CD4-positive, CD25-positive, alpha-beta regulatory T cell (primary cell): ENCODE data around the gene PTH1R. TPM values are rescaled to one million over a fixed set of nuclear protein-coding genes. Genes with fewer than 3 reads are reported as not detected.
A peak's percentile ranks its signal among the peaks of the same experiment; 100 is the strongest.

Experiments used
- ATAC-seq, 2 donors: fragments of 150-1000 bp; cut with Tn5 transposase; one replicate each; pipeline ENCODE4 v1.10.0; 2021; ENCODE audit warnings: low read depth in 2 of 2, moderate number of reproducible peaks in 2 of 2, moderate library complexity in 1 of 2
- DNase-seq, 3 donors: peaks; one replicate each; pipeline versions ENCODE4 v3.0.0 to v3.0.0-alpha.2; 2012 to 2022; ENCODE audit warnings: mixed read lengths in 1 of 3
- H3K27ac ChIP-seq: one replicate; pipeline ENCODE4 v1.7.0; 2013; ENCODE audit warnings: mild to moderate bottlenecking, low read length; ENCODE audit not compliant: insufficient read depth, poor library complexity, severe bottlenecking
- H3K27me3 ChIP-seq: one replicate; pipeline ENCODE4 v1.7.0; 2013; ENCODE audit warnings: low read length; ENCODE audit not compliant: control insufficient read depth, insufficient read depth
- H3K36me3 ChIP-seq: one replicate; pipeline ENCODE4 v1.7.0; 2013; ENCODE audit warnings: mild to moderate bottlenecking, low read length, moderate library complexity; ENCODE audit not compliant: control insufficient read depth, insufficient read depth
- H3K4me1 ChIP-seq: 2 replicates; pipeline ENCODE4 v1.7.0; 2013; ENCODE audit warnings: mild to moderate bottlenecking, low read length; ENCODE audit not compliant: insufficient read depth, control insufficient read depth, poor library complexity, severe bottlenecking
- H3K4me3 ChIP-seq: one replicate; pipeline ENCODE4 v1.7.0; 2013; ENCODE audit warnings: low read depth, mild to moderate bottlenecking, low read length, moderate library complexity
- H3K9me3 ChIP-seq, 2 experiments: 1 replicate in 1 of 2; 2 replicates in 1 of 2; pipeline ENCODE4 v1.7.0; 2013; ENCODE audit warnings: low read length in 2 of 2, mild to moderate bottlenecking in 1 of 2, moderate library complexity in 1 of 2; ENCODE audit not compliant: control insufficient read depth in 2 of 2
- H3K27ac Mint-ChIP-seq, 3 donors: one replicate each; pipeline ENCODE4 v1.8.0; 2020 to 2022; ENCODE audit warnings: mild to moderate bottlenecking in 3 of 3, mixed read lengths in 3 of 3, moderate library complexity in 2 of 3
- H3K27me3 Mint-ChIP-seq: one replicate; pipeline ENCODE4 v1.8.0; 2022; ENCODE audit warnings: mild to moderate bottlenecking, mixed read lengths
- H3K36me3 Mint-ChIP-seq: one replicate; pipeline ENCODE4 v1.8.0; 2020; ENCODE audit warnings: mixed read lengths
- H3K4me1 Mint-ChIP-seq, 4 donors: one replicate each; pipeline ENCODE4 v1.8.0; 2020 to 2022; ENCODE audit warnings: mixed read lengths in 4 of 4, mild to moderate bottlenecking in 1 of 4
- H3K4me3 Mint-ChIP-seq, 4 donors: one replicate each; pipeline ENCODE4 v1.8.0; 2020 to 2022; ENCODE audit warnings: mild to moderate bottlenecking in 4 of 4, mixed read lengths in 4 of 4, moderate library complexity in 3 of 4
- H3K9me3 Mint-ChIP-seq, 7 donors: one replicate each; pipeline ENCODE4 v1.8.0; 2020 to 2022; ENCODE audit warnings: mixed read lengths in 7 of 7, mild to moderate bottlenecking in 3 of 7, moderate library complexity in 2 of 7
- polyA plus RNA-seq, 4 donors: library from polyadenylated mRNA; unstranded; fragments of 300-500 nt; fragmentation: Illumina TruSeq; gene quantifications; one replicate each; pipeline ENCODE4 v1.2.3, GENCODE V29; 2021
- total RNA-seq: library from RNA; stranded (reverse); gene quantifications from one replicate; pipeline ENCODE4 v1.2.3, GENCODE V29; 2022

Gene PTH1R
- total and polyA plus RNA-seq, 5 donors from 2014 or later = not detected

DNA sequence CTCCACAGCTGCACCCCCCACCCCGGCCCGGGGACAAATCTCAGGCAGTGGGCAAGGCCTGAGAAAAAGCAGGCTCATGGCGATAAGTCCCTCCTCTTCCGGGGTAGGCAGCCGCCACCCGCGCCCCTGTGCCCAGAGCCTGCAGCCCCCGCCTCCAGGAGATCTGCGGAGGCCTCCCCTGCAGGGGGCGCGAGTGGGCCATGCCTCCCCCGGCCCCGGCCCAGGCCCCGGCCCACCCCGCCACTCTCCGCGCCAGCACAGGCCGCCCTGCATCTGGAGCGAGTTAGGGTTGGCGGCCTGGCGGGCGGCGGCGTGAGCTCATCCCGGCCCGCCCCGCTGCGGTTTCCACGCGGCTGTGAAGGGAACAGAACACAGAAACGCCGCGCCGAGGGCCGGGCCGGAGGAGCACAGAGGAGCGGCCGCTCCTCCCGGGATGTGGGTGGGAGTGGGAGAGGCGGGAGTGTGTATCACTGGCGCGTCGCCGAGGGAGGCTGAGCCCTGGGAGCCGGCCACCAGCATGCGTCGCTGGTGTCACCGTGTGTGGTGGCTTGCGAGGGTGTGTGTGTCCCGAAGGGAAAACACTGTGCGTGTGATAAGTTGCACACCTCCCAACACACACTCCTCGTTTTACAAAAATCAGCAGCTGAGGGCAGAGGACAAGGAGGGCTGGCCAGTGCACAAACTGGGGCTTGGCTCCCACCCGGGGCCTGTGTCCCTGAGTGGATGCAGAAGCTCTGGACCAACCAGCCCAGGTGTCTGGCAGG lies 31.5 kb upstream of the PTH1R start:
- ATAC-seq (peak; percentile 86 to 92), DNase-seq (peak; percentile 68 to 78 (median 75))
- peak overlapping the region; percentile 51 for H3K4me3 ChIP-seq
- Mint-ChIP-seq H3K36me3 (no peaks in the 10 kb centered on the region), H3K9me3 (peaks cover 0 to 21% (median 4%) of the 10 kb centered on the region in 7 donors), H3K4me1 (peaks cover 0 to 13% (median 2%) of the 10 kb centered on the region in 4 donors), H3K4me3 (peak overlapping the region; percentile 26 to 84 (median 76)), H3K27ac (peak overlapping the region in 2 of 3 donors; percentile 20 to 67), H3K27me3 (peaks cover 21% of the 10 kb centered on the region)
- H3K4me1 ChIP-seq = peaks cover 13% of the 10 kb centered on the region
- no peak overlapping the region for H3K27ac ChIP-seq
- no peaks in the 10 kb centered on the region for H3K27me3 ChIP-seq
- H3K9me3 ChIP-seq = peaks cover 7 to 8% of the 10 kb centered on the region in 2 experiments
- no peaks in the 10 kb centered on the region for H3K36me3 ChIP-seq

DNA sequence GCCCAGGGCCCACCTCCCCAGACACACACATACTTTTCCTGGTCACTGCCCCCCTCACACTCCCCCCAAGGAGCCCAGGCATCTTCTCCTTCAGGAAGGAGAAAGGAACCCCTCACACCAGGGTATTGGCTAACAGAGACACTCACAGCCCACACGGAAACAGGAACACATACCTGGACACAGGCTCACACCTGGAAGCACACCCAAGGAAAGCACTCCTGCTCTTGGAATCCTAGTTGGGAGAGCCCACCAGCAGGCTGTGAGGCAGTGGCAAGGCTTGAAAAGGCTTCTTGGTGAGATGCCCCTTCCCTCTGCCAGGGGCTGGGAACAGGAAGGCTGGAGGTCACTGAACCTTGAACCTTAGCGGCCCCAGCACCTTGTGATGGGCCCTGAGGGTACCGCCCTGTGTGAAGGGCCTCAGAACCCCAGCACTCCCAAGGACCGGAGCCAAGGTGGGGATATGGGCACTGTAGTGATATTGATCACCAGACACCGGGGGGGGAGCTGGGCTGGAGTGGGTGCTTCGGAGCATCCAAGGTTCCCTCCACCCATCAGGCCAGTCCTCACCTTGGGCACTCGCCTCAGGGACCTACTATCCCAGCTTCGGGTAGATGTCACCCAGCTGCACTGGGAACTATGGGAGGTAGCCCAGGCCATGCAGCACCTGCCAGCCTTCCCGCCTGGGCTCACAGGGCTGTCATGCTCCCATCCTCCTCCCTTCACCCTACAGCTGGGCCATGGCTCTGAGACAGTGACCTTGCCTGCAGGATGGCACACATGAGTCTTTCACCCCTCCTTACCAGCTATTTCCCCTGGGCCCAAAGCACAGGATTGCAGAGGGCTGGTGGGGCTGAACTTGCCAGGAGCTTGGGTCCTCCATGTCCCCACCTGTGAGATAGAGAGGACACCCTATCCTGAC lies 30.6 kb upstream of the PTH1R start:
- ATAC-seq = no peak
- Histone ChIP-seq H3K4me1 (peaks cover 13% of the 10 kb centered on the region), H3K27me3 (no peaks in the 10 kb centered on the region), H3K4me3 (no peak overlapping the region), H3K36me3 (no peaks in the 10 kb centered on the region), H3K27ac (no peak overlapping the region), H3K9me3 (peaks cover 0 to 2% of the 10 kb centered on the region in 2 experiments)
- peaks cover 0 to 13% (median 2%) of the 10 kb centered on the region in 4 donors for H3K4me1 Mint-ChIP-seq
- no peaks in the 10 kb centered on the region for H3K36me3 Mint-ChIP-seq
- peaks cover 0 to 12% (median 0%) of the 10 kb centered on the region in 7 donors for H3K9me3 Mint-ChIP-seq
- peaks cover 21% of the 10 kb centered on the region for H3K27me3 Mint-ChIP-seq
- peak overlapping the region in 1 of 3 donors; percentile 20 for H3K27ac Mint-ChIP-seq
- H3K4me3 Mint-ChIP-seq = peak overlapping the region; percentile 32 to 84 (median 66)
- no peak for DNase-seq

DNA sequence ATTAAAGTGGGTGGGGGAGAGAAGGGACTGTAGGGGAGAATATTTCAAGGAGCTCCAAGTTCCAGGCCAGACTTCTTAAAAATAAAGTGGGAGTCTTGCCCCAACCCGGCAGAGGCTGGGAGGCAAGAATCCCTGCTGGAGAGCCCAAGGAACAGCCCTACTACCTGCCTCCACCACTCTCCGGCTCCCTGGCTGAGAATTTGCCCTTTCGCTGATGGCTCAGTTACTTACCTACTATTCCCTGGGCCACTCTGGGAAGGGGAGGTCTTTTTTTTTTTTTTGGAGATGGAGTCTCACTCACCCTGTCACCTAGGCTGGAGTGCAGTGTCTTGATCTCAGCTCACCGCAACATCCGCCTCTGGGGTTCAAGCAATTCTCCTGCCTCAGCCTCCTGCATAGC lies 29.8 kb upstream of the PTH1R start:
- Mint-ChIP-seq H3K9me3 (peaks cover 0 to 6% (median 0%) of the 10 kb centered on the region in 7 donors), H3K4me3 (peak overlapping the region in 1 of 4 donors; percentile 48), H3K27me3 (peaks cover 15% of the 10 kb centered on the region), H3K4me1 (peaks cover 0 to 13% (median 2%) of the 10 kb centered on the region in 4 donors), H3K27ac (no peak overlapping the region), H3K36me3 (no peaks in the 10 kb centered on the region)
- DNase-seq (no peak), ATAC-seq (no peak)
- H3K4me3 ChIP-seq = no peak overlapping the region
- no peaks in the 10 kb centered on the region for H3K27me3 ChIP-seq
- peaks cover 13% of the 10 kb centered on the region for H3K4me1 ChIP-seq
- H3K36me3 ChIP-seq = no peaks in the 10 kb centered on the region
- H3K27ac ChIP-seq = no peak overlapping the region
- no peaks in the 10 kb centered on the region for H3K9me3 ChIP-seq

DNA sequence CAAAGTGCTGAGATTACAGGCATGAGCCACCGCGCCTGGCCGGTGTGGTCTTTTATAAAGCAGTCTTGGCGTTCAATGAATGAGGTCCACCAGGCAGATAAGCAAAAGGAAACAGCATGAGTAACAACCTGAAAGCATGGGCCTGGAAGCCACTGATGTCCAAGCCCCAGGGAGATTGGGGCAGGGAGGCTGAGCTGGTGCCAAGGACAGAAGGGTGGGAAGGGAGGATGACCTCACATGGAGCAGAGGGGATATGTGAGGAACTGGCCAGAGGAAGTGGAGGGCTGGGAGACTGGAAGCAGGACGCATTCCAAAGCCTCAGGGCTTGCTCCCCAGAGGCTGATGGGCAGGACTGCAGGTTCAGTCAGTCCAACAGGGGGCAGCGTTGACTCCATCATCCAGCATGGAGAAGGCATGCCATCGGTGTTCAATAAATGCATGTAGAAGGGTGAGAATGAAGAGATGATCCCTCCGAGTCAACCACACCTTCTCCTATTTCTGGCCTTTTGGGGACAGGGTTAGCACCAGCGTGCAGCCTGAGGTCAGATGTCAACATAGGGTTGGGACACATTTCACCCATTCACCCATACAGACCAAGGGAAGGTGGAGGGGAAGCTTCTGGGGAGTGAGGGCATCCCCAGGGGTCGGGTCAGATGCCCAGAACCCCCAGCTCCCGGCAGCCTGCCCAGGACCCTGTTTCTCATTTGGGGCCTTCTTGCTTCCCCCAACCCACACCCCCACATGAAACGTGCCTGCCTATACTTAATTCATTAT lies 29.1 kb upstream of the PTH1R start:
- ATAC-seq = no peak
- peaks cover 13% of the 10 kb centered on the region for H3K4me1 ChIP-seq
- Mint-ChIP-seq H3K36me3 (no peaks in the 10 kb centered on the region), H3K27ac (no peak overlapping the region), H3K27me3 (peaks cover 11% of the 10 kb centered on the region), H3K4me3 (peak overlapping the region; percentile 21 to 80 (median 26)), H3K4me1 (peaks cover 0 to 13% (median 2%) of the 10 kb centered on the region in 4 donors), H3K9me3 (peaks cover 0 to 2% (median 0%) of the 10 kb centered on the region in 7 donors)
- H3K4me3 ChIP-seq = no peak overlapping the region
- peak in 1 of 3 donors; percentile 33 for DNase-seq
- no peaks in the 10 kb centered on the region for H3K36me3 ChIP-seq
- no peak overlapping the region for H3K27ac ChIP-seq
- H3K27me3 ChIP-seq = no peaks in the 10 kb centered on the region
- no peaks in the 10 kb centered on the region for H3K9me3 ChIP-seq

DNA sequence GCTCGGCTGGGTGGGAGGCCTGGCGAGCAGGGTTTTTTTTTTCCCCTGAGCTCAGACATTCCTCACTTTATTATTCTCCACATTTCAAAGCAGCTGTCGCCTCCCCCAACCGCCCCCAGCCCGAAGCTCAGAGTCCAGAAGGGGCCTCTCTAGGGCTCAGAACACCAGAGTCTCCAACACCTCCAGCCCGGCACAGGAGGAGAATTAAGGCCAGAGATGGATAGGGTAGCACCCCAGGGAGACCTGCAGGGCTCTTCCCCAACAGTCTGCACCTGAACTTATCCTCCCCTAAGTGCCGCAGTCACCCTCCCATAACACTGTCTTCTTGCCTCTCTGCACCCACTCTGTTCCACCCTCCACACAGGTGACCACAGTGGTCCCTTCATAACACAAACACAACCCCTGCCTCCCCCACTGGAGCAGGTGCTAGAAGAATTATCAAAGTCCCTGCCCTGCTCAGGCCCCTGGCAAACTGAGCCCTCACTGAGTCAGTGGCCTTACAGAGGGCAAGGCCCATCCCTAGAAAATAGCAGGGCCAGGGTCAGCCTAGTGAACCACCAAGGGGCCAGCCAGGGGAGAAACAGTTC lies 28.4 kb upstream of the PTH1R start:
- H3K4me3 Mint-ChIP-seq = peak overlapping the region in 2 of 4 donors; percentile 21 to 40
- ATAC-seq (no peak), DNase-seq (no peak)
- peaks cover 11% of the 10 kb centered on the region for H3K27me3 Mint-ChIP-seq
- peaks cover 13% of the 10 kb centered on the region for H3K4me1 ChIP-seq
- H3K27ac Mint-ChIP-seq = no peak overlapping the region
- H3K9me3 Mint-ChIP-seq = no peaks in the 10 kb centered on the region
- H3K27ac ChIP-seq = no peak overlapping the region
- H3K9me3 ChIP-seq = no peaks in the 10 kb centered on the region
- no peaks in the 10 kb centered on the region for H3K36me3 Mint-ChIP-seq
- no peaks in the 10 kb centered on the region for H3K27me3 ChIP-seq
- peaks cover 0 to 13% (median 2%) of the 10 kb centered on the region in 4 donors for H3K4me1 Mint-ChIP-seq
- H3K4me3 ChIP-seq = no peak overlapping the region
- no peaks in the 10 kb centered on the region for H3K36me3 ChIP-seq

DNA sequence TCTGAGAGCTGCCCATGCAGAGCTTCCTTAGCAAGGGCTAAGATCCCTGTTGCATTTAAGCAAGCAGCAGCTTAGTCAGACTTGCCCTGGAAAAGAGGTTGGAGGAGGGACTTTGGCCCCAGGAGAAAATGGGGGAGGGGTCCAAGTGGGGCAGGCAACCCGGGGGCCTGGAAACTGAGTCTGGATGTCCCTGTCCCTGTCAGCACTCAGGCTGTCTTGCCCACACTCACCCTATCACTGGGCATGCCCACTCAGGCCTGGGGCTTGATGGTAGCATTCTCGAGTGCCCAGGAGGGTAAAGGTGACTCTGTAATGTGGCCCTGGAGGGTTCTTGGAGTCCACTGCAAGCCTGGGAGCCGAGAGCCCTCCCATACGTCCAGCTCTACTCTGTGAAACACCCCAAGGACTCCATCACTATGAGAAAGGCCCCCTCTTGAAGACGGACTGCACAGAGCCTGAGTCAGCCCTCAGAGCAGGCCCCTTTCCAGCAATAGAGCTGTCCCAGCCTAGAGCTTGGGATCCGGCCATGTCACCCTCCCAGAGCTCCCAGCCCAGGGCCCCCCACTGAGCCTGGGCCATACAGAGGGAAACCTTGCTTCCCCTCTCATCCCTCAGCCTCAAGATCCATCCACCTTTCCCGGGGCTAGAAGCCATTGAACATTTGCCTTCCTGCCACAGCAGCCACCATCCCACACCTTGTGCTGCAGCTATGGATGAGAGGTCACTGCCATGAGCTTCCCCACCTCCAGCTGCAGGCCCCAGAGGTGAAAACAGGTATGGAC lies 27.6 kb upstream of the PTH1R start:
- Mint-ChIP-seq H3K27me3 (peaks cover 6% of the 10 kb centered on the region), H3K9me3 (no peaks in the 10 kb centered on the region), H3K4me3 (no peak overlapping the region), H3K4me1 (peaks cover 0 to 10% (median under 1%) of the 10 kb centered on the region in 4 donors), H3K36me3 (no peaks in the 10 kb centered on the region), H3K27ac (no peak overlapping the region)
- no peak for ATAC-seq
- Histone ChIP-seq H3K27ac (no peak overlapping the region), H3K9me3 (no peaks in the 10 kb centered on the region), H3K4me1 (peaks cover 13% of the 10 kb centered on the region), H3K36me3 (no peaks in the 10 kb centered on the region), H3K27me3 (no peaks in the 10 kb centered on the region), H3K4me3 (no peak overlapping the region)
- no peak for DNase-seq
